ENCODE measurements around the gene NDC80.

Gene NDC80

DNA sequence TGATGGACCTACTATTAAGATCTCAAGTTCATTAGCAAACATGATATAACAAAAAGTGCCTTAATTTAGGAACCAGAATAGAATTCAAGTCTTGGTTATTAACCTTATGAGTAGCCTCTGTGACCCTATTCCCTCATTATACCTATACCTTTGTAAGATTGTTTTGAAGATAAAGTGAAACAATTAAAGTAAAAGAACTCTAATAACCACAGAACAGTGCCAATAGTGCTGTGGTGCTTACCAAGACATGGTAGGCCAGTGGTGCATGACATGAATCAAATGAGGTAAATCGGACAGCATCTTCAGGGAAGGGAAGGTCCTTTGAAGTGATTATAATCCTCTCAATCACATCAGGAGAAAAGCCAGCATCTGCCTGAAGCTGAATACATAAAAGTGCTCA lies 36.5 kb upstream of the NDC80 start:
- no peaks in the 10 kb centered on the region; a peak in 1 of 3 replicates for H3K36me3 ChIP-seq (ENCODE audit: control insufficient read depth in 2 of 2, insufficient read depth in 1 of 2, low read length in 2 of 2)
- POLR2A ChIA-PET = no interaction called here

DNA sequence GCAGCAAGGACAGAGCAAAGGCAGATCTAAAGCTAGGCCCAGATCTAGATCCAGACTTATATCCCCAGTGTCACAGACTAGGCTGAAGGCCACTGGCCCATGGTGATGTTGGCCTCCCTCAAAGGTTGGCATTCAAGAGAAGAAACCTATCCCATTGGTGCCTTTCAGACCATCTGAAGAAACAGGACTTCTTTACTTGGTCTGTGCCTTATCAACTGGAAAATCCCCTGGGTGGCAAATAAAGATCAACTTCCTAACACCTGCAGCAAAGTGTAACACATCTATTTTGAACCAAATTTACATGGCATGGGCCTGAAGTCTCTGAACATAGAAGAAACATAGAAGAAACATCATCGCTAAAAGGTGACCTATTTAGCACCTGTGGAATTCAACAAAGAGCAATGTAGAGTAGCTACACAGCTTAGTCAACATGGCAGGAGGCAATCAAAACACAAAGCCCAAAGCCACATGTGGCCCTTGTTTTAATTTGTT lies 35.9 kb upstream of the NDC80 start:
- Histone ChIP-seq H3K27ac (ENCODE audit: extremely low read depth, low read depth, low read length) (no peak overlapping the region), H3K4me3 (ENCODE audit: low read depth, low read length) (no peak overlapping the region), H3K36me3 (ENCODE audit: control insufficient read depth in 2 of 2, insufficient read depth in 1 of 2, low read length in 2 of 2) (no peaks in the 10 kb centered on the region; a peak in 1 of 3 replicates), H3K4me1 (ENCODE audit: control insufficient read depth, insufficient read depth, low read length) (peaks cover 16% of the 10 kb centered on the region), H3K9me3 (ENCODE audit: control insufficient read depth, insufficient read depth, low read depth, low read length) (no peaks in the 10 kb centered on the region)
- ChIA-PET POLR2A (no interaction called here), CTCF (interaction anchor here (0.6 to 3.6 kb wide), 5 partner anchors 12 to 1931 kb away, joined by 3 to 19 read pairs (median 7); no protein-coding TSS in a partner anchor)
- TF ChIP-seq GLIS1 (tag by site-specific recombination; IDR thresholded peaks at IDR 0.05) (peak; percentile 59; the same call in 1 of the 2 replicates), MYNN (tag by site-specific recombination; IDR thresholded peaks at IDR 0.05; ENCODE audit: borderline replicate concordance) (no peak), GLI4 (tag by site-specific recombination; IDR thresholded peaks at IDR 0.05) (no peak), ZNF830 (tag by site-specific recombination; IDR thresholded peaks at IDR 0.05; ENCODE audit: low read depth) (no peak), ZNF433 (tag by site-specific recombination; IDR thresholded peaks at IDR 0.05; ENCODE audit: low read depth) (no peak)

More for the DNA sequence above, 36.5 kb upstream of the NDC80 start:
- TF ChIP-seq GLI4 (tag by site-specific recombination; IDR thresholded peaks at IDR 0.05) (no peak), ZNF76 (tag by site-specific recombination; IDR thresholded peaks at IDR 0.05; ENCODE audit: borderline replicate concordance, low read depth) (no peak), HOXD13 (CRISPR knock-in tag; IDR thresholded peaks at IDR 0.05; ENCODE audit: borderline replicate concordance) (no peak), ZNF571 (tag by site-specific recombination; IDR thresholded peaks at IDR 0.05) (no peak), ZBTB1 (tag by site-specific recombination; IDR thresholded peaks at IDR 0.05) (no peak)
- TF ChIP-seq, protein P1, sequence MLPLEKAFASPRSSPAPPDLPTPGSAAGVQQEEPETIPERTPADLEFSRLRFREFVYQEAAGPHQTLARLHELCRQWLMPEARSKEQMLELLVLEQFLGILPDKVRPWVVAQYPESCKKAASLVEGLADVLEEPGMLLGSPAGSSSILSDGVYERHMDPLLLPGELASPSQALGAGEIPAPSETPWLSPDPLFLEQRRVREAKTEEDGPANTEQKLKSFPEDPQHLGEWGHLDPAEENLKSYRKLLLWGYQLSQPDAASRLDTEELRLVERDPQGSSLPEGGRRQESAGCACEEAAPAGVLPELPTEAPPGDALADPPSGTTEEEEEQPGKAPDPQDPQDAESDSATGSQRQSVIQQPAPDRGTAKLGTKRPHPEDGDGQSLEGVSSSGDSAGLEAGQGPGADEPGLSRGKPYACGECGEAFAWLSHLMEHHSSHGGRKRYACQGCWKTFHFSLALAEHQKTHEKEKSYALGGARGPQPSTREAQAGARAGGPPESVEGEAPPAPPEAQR (tag by site-specific recombination; IDR thresholded peaks at IDR 0.05) = no peak
- CTCF ChIA-PET = interaction anchor here (0.6 to 3.6 kb wide), 4 partner anchors 8 to 712 kb away, joined by 4 to 19 read pairs (median 6); no protein-coding TSS in a partner anchor
- no peak overlapping the region for H3K4me3 ChIP-seq (ENCODE audit: low read depth, low read length)
- H3K27ac ChIP-seq (ENCODE audit: extremely low read depth, low read depth, low read length) = no peak overlapping the region
- H3K4me1 ChIP-seq (ENCODE audit: control insufficient read depth, insufficient read depth, low read length) = peaks cover 11% of the 10 kb centered on the region
- no peaks in the 10 kb centered on the region for H3K9me3 ChIP-seq (ENCODE audit: control insufficient read depth, insufficient read depth, low read depth, low read length)

DNA sequence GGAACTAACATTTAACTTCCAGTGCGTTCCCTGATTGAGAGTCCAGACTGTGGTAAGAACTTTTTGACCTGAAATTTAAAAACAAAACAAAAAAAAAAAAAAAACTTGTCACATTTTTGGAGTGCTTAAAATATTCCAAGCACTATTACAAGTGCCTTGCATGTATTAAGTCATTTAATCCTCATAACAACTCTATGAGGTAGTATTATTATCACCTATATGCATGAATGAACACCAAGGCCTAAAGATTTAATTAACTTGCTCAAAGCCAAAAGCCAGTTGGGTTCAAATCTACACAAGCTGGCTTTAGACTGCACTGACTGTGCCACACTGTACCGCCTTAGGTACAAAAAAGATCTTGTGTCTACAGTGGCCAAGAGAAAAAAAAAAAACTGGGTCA lies 35.3 kb upstream of the NDC80 start:
- no peaks in the 10 kb centered on the region for H3K9me3 ChIP-seq (ENCODE audit: control insufficient read depth, insufficient read depth, low read depth, low read length)
- H3K27ac ChIP-seq (ENCODE audit: extremely low read depth, low read depth, low read length) = no peak overlapping the region
- H3K4me3 ChIP-seq (ENCODE audit: low read depth, low read length) = no peak overlapping the region
- ChIA-PET POLR2A (no interaction called here), CTCF (interaction anchor here (0.6 to 3.6 kb wide), 6 partner anchors 11 to 1931 kb away, joined by 3 to 19 read pairs (median 6); no protein-coding TSS in a partner anchor)
- H3K36me3 ChIP-seq (ENCODE audit: control insufficient read depth in 2 of 2, insufficient read depth in 1 of 2, low read length in 2 of 2) = no peaks in the 10 kb centered on the region; a peak in 1 of 3 replicates
- TF ChIP-seq, protein P2, sequence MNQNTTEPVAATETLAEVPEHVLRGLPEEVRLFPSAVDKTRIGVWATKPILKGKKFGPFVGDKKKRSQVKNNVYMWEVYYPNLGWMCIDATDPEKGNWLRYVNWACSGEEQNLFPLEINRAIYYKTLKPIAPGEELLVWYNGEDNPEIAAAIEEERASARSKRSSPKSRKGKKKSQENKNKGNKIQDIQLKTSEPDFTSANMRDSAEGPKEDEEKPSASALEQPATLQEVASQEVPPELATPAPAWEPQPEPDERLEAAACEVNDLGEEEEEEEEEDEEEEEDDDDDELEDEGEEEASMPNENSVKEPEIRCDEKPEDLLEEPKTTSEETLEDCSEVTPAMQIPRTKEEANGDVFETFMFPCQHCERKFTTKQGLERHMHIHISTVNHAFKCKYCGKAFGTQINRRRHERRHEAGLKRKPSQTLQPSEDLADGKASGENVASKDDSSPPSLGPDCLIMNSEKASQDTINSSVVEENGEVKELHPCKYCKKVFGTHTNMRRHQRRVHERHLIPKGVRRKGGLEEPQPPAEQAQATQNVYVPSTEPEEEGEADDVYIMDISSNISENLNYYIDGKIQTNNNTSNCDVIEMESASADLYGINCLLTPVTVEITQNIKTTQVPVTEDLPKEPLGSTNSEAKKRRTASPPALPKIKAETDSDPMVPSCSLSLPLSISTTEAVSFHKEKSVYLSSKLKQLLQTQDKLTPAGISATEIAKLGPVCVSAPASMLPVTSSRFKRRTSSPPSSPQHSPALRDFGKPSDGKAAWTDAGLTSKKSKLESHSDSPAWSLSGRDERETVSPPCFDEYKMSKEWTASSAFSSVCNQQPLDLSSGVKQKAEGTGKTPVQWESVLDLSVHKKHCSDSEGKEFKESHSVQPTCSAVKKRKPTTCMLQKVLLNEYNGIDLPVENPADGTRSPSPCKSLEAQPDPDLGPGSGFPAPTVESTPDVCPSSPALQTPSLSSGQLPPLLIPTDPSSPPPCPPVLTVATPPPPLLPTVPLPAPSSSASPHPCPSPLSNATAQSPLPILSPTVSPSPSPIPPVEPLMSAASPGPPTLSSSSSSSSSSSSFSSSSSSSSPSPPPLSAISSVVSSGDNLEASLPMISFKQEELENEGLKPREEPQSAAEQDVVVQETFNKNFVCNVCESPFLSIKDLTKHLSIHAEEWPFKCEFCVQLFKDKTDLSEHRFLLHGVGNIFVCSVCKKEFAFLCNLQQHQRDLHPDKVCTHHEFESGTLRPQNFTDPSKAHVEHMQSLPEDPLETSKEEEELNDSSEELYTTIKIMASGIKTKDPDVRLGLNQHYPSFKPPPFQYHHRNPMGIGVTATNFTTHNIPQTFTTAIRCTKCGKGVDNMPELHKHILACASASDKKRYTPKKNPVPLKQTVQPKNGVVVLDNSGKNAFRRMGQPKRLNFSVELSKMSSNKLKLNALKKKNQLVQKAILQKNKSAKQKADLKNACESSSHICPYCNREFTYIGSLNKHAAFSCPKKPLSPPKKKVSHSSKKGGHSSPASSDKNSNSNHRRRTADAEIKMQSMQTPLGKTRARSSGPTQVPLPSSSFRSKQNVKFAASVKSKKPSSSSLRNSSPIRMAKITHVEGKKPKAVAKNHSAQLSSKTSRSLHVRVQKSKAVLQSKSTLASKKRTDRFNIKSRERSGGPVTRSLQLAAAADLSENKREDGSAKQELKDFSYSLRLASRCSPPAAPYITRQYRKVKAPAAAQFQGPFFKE (tag by site-specific recombination; IDR thresholded peaks at IDR 0.05; ENCODE audit: borderline replicate concordance) = no peak
- TF ChIP-seq TCF7L2 (IDR thresholded peaks at IDR 0.05; ENCODE audit: borderline replicate concordance, low read depth, low read length) (no peak), SALL2 (tag by site-specific recombination; IDR thresholded peaks at IDR 0.05; ENCODE audit: borderline replicate concordance) (no peak), ZNF184 (tag by site-specific recombination; IDR thresholded peaks at IDR 0.05) (no peak), ZNF394 (tag by site-specific recombination; IDR thresholded peaks at IDR 0.05; ENCODE audit: borderline replicate concordance) (no peak), ZNF416 (tag by site-specific recombination; IDR thresholded peaks at IDR 0.05) (no peak), YY2 (tag by site-specific recombination; IDR thresholded peaks at IDR 0.05) (no peak), ZNF677 (tag by site-specific recombination; IDR thresholded peaks at IDR 0.05) (no peak)
- H3K4me1 ChIP-seq (ENCODE audit: control insufficient read depth, insufficient read depth, low read length) = peaks cover 22% of the 10 kb centered on the region
